ENCODE data around the gene ZNF629. TPM values are rescaled to one million over a fixed set of nuclear protein-coding genes. Genes with fewer than 3 reads are reported as not detected.
A peak's percentile ranks its signal among the peaks of the same experiment; 100 is the strongest.

ZNF629 gene
- total RNA-seq, 1 donor from 2014 or later: 21.1 TPM

DNA sequence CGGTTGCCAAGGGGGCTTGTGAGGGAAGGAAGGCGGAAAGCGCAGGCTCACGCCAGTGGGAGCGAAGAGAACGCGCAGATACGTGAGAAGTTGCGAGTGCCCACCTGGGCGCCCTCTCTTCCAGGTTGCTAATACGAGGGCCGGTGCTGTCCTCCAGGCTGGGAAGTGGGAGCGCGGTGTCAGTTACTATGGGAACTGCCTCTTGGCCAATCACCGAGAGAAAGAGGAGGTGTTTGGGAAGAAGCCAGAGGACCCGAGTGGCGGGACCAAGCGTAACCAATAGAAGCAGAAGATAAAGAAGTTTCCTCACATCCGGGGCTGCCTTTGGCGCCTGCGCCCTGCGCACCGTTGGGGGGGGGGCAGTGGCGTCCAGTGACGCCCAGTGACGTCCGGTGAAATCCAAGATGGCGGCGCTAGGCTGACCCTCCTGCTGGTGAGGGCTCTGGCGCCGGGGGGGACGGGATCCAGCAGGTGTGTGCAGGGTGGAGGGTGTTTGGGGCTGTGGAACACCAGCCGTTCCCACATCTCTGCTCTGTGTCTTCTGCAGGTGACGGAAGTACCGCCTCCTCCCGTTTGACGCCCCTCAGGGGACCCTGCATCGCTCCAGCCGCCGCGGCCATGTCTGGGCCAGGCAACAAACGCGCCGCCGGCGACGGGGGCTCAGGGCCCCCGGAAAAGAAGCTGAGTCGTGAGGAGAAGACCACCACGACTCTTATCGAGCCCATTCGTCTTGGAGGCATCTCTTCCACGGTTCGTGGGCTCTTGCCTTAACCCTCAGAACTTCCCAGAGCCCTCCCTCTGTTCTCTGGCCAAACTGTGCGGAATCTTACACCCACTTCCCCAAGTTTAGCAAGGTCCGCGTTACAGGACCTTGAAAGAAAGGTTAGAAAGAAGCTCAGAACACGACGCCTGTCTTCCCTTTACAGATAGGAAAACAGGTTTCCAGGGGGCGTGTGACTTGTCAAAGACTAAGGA lies 24.8 kb downstream of the ZNF629 start, which contains the start of the genes CFAP119 and RNF40:
Gene CFAP119, minus strand, starts transcription at position 135 of the 975 bp plus-strand sequence. CDS start 314 bp downstream, outside the sequence.
Gene RNF40, plus strand, starts transcription at position 395 of the 975 bp plus-strand sequence. Its CDS starts 224 bp downstream, at position 619.
- no peaks in the 10 kb centered on the region for H3K9me3 ChIP-seq (replicated peaks)
- H3K4me1 ChIP-seq: peaks cover 54% of the 10 kb centered on the region
- TF ChIP-seq, protein P1, sequence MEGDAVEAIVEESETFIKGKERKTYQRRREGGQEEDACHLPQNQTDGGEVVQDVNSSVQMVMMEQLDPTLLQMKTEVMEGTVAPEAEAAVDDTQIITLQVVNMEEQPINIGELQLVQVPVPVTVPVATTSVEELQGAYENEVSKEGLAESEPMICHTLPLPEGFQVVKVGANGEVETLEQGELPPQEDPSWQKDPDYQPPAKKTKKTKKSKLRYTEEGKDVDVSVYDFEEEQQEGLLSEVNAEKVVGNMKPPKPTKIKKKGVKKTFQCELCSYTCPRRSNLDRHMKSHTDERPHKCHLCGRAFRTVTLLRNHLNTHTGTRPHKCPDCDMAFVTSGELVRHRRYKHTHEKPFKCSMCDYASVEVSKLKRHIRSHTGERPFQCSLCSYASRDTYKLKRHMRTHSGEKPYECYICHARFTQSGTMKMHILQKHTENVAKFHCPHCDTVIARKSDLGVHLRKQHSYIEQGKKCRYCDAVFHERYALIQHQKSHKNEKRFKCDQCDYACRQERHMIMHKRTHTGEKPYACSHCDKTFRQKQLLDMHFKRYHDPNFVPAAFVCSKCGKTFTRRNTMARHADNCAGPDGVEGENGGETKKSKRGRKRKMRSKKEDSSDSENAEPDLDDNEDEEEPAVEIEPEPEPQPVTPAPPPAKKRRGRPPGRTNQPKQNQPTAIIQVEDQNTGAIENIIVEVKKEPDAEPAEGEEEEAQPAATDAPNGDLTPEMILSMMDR (IDR thresholded peaks at IDR 0.05; ENCODE audit: borderline replicate concordance): no peak
- peaks cover 43% of the 10 kb centered on the region for H3K36me3 ChIP-seq
- DNase-seq: peak; percentile 95
- H3K4me3 ChIP-seq: peak within 1 kb of the TSS; percentile 75
- no peaks in the 10 kb centered on the region for H3K27me3 ChIP-seq (ENCODE audit: low read depth)
- H3K27ac ChIP-seq (replicated peaks): peak within 1 kb of the TSS; percentile 80
- intact Hi-C loops (cut with micrococcal nuclease): no loop called here

DNA sequence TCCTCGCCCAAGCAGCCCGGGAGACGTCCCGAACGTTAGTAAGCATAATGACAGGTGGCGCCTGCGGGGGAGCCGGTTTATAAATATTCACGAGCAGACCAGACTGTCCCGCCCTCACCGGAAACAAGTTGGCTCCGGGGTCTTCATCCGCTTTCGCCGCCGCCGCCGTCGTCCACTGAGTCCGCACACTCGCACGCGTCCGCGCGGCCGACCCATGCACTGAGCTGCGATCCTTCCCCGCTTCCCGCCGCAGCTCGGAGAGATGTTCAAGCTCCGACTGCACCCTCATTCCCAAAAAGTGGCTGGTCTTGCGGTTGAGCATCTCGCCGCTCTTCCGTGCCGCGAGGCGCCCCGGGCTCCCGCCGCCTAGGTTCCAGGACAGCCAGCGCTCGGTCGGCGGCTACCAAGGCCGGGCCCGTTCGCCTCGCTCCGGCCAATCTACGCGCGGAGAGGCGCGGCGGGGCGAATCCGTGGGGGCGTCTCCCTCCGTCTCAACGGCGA lies 25.5 kb downstream of the ZNF629 start:
- TF ChIP-seq, protein P1 (IDR thresholded peaks at IDR 0.05; ENCODE audit: borderline replicate concordance): no peak
- peak overlapping the region; percentile 17 for H3K27ac ChIP-seq (replicated peaks)
- DNase-seq: peak; percentile 18
- H3K9me3 ChIP-seq (replicated peaks): no peaks in the 10 kb centered on the region
- no peaks in the 10 kb centered on the region for H3K27me3 ChIP-seq (ENCODE audit: low read depth)
- intact Hi-C loops (cut with micrococcal nuclease): no loop called here
- H3K4me1 ChIP-seq: peaks cover 46% of the 10 kb centered on the region
- peaks cover 43% of the 10 kb centered on the region for H3K36me3 ChIP-seq
- peak overlapping the region; percentile 75 for H3K4me3 ChIP-seq

- H3K27ac ChIP-seq (replicated peaks): no peak overlapping the region
- DNase-seq: no peak
- H3K36me3 ChIP-seq: peaks cover 43% of the 10 kb centered on the region
- no peaks in the 10 kb centered on the region for H3K27me3 ChIP-seq (ENCODE audit: low read depth)
- H3K4me1 ChIP-seq: peaks cover 39% of the 10 kb centered on the region
- intact Hi-C loops (cut with micrococcal nuclease): no loop called here
- TF ChIP-seq, protein P1 (IDR thresholded peaks at IDR 0.05; ENCODE audit: borderline replicate concordance): no peak
- H3K4me3 ChIP-seq: peak overlapping the region; percentile 75
- H3K9me3 ChIP-seq (replicated peaks): no peaks in the 10 kb centered on the region
These were observed 26.2 kb downstream of the ZNF629 start for GRCh38 chr16:30760577-30761426.

GRCh38 chr16:30760001-30760559 lies 26.9 kb downstream of the ZNF629 start:
- H3K9me3 ChIP-seq (replicated peaks): no peaks in the 10 kb centered on the region
- TF ChIP-seq, protein P1 (IDR thresholded peaks at IDR 0.05; ENCODE audit: borderline replicate concordance): no peak
- H3K4me3 ChIP-seq: no peak overlapping the region
- H3K4me1 ChIP-seq: peaks cover 37% of the 10 kb centered on the region
- no peaks in the 10 kb centered on the region for H3K27me3 ChIP-seq (ENCODE audit: low read depth)
- peaks cover 43% of the 10 kb centered on the region for H3K36me3 ChIP-seq
- H3K27ac ChIP-seq (replicated peaks): no peak overlapping the region
- peak; percentile 3 for DNase-seq
- intact Hi-C loops (cut with micrococcal nuclease): no loop called here

All from left ventricle myocardium inferior (tissue), 1 donor.